Right atrium auricular region (tissue), 2 donors: ENCODE results near the gene SNX21. TPM values are rescaled to one million over a fixed set of nuclear protein-coding genes. Genes with fewer than 3 reads are reported as not detected.

Experiments
- DNase-seq: peaks from one replicate; pipeline ENCODE4 v3.0.0-alpha.2; 2019; ENCODE audit warnings: low spot score
- H3K27ac ChIP-seq, 2 donors: fragments of 200-600 bp; sonication (generic); 1 replicate in 1 of 2; 2 replicates in 1 of 2; pipeline ENCODE4 v1.5.1; 2016 to 2019
- H3K27me3 ChIP-seq, 2 donors: fragments of 200-600 bp; sonication (generic); one replicate each; pipeline versions ENCODE4 v1.5.1 to v1.6.0; 2017 to 2019
- H3K36me3 ChIP-seq: fragments of 200-600 bp; sonication (generic); one replicate; pipeline ENCODE4 v1.5.1; 2016
- H3K4me1 ChIP-seq, 2 donors: fragments of 200-600 bp; sonication (generic); one replicate each; pipeline versions ENCODE4 v1.5.1 to v1.6.0; 2017 to 2019
- H3K4me3 ChIP-seq, 2 donors: fragments of 200-600 bp; sonication (generic); 1 replicate in 1 of 2; 2 replicates in 1 of 2; pipeline ENCODE4 v1.5.1; 2017 to 2019; ENCODE audit warnings: mild to moderate bottlenecking in 1 of 2, moderate library complexity in 1 of 2
- H3K9me3 ChIP-seq, 2 donors: fragments of 200-600 bp; sonication (generic); one replicate each; pipeline ENCODE4 v1.5.1; 2019
- total RNA-seq, 2 donors: library from RNA; depleted of rRNA; stranded (reverse); fragments of >200 nt; gene quantifications; one replicate each; pipeline ENCODE4 v1.1.0, GENCODE V29; 2016
- TF ChIP-seq, protein P1 (sequence below), 2 donors: fragments of 200-600 bp; sonication (generic); IDR thresholded peaks; one replicate each; pipeline ENCODE4 v1.5.1; 2019; ENCODE audit warnings: antibody characterized with exemption in 2 of 2

The SNX21 gene
- total RNA-seq, 2 donors from 2014 or later, result 43.5 to 54.7 TPM

DNA sequence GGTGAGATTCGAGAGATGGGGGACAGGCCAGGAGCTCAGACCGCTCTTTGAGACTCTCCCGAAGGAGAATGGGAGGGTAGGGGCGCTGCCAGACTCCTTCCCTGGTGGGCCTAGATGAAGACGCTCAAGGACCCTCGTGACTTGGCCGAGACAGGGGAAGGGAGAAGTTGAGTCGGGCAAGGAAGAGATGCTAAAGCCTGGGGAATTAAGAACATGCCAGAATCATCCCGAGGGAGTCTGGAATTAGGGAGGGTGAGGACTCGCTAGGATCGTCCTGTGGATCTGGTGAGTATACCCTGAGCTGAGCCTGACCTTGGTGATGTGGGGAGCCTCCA, 20.6 kb upstream of the SNX21 start:
- Histone ChIP-seq H3K36me3 (peaks cover 32% of the 10 kb centered on the region), H3K9me3 (no peaks in the 10 kb centered on the region), H3K27ac (no peak overlapping the region), H3K4me3 (peak overlapping the region; percentile 39 to 65), H3K27me3 (no peaks in the 10 kb centered on the region), H3K4me1 (peaks cover 0 to 16% of the 10 kb centered on the region in 2 donors)
- DNase-seq, result no peak
- TF ChIP-seq, protein P1, sequence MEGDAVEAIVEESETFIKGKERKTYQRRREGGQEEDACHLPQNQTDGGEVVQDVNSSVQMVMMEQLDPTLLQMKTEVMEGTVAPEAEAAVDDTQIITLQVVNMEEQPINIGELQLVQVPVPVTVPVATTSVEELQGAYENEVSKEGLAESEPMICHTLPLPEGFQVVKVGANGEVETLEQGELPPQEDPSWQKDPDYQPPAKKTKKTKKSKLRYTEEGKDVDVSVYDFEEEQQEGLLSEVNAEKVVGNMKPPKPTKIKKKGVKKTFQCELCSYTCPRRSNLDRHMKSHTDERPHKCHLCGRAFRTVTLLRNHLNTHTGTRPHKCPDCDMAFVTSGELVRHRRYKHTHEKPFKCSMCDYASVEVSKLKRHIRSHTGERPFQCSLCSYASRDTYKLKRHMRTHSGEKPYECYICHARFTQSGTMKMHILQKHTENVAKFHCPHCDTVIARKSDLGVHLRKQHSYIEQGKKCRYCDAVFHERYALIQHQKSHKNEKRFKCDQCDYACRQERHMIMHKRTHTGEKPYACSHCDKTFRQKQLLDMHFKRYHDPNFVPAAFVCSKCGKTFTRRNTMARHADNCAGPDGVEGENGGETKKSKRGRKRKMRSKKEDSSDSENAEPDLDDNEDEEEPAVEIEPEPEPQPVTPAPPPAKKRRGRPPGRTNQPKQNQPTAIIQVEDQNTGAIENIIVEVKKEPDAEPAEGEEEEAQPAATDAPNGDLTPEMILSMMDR (IDR thresholded peaks at IDR 0.05), result no peak

DNA sequence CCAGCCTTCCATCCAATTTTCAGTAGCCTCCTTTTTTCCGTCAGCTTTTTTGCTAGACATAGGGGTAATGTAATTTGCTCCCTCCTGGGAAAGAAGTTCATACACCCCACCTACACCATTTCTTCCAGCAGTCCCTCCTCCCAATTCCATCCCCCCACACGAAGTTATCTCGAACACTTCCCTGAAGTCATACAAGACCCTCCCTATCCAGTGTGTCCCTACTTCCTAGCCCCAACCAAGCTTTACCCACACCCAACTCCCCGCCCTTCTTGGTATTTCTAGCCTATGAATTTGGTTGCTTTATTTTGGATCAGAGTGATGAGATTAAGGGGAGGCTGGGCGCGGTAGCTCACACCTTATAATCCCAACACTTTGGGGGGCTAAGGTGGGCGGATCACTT, 20.1 kb upstream of the SNX21 start:
- Histone ChIP-seq H3K4me3 (peak overlapping the region in 1 of 2 donors; percentile 65), H3K4me1 (peaks cover 0 to 16% of the 10 kb centered on the region in 2 donors), H3K36me3 (peaks cover 27% of the 10 kb centered on the region), H3K9me3 (no peaks in the 10 kb centered on the region), H3K27ac (no peak overlapping the region), H3K27me3 (no peaks in the 10 kb centered on the region)
- no peak for DNase-seq
- TF ChIP-seq, protein P1 (IDR thresholded peaks at IDR 0.05), result no peak

DNA sequence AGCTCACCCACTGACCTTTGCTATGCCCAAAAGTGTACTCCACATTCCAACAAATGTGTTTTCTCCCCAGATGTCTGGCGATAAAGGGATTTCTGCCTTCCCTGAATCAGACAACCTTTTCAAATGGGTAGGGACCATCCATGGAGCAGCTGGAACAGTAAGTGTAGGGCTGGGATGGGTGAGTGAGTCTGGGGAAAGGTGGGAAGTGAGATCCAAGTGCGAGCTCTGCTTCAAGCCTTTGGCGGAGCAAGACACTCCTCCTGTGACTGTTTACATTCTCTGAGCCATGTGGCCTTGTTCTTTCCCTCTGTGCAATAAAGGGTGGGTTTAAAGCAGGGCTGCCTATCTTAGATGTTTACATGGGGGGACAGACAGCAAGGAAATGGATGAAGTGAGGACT, 19.3 kb upstream of the SNX21 start:
- H3K4me3 ChIP-seq, result no peak overlapping the region
- TF ChIP-seq, protein P1 (IDR thresholded peaks at IDR 0.05), result no peak
- no peaks in the 10 kb centered on the region for H3K27me3 ChIP-seq
- peaks cover 0 to 16% of the 10 kb centered on the region in 2 donors for H3K4me1 ChIP-seq
- H3K36me3 ChIP-seq, result peaks cover 18% of the 10 kb centered on the region
- H3K27ac ChIP-seq, result no peak overlapping the region
- no peak for DNase-seq
- H3K9me3 ChIP-seq, result no peaks in the 10 kb centered on the region

DNA sequence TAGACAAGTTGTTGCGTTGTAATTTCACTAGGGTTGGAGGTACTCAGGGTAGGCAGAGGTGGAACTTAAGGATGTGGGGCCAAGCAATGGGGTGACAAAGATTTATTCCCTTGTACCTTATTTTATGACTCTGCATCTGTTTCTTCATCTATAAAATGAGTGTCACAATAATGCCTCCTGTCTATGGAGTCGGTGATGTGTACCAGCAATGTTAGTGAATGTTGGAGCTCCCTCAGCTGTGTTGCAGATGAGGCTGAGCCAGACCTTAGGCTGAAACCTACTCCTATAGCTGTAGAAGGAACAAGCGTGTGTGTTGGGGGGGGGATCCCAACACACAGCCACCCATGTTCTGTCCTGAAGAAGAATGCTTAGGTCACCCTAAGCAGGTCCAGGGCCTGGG, 16.6 kb upstream of the SNX21 start:
- no peak overlapping the region for H3K4me3 ChIP-seq
- no peaks in the 10 kb centered on the region for H3K27me3 ChIP-seq
- DNase-seq, result no peak
- no peaks in the 10 kb centered on the region for H3K9me3 ChIP-seq
- H3K36me3 ChIP-seq, result no peaks in the 10 kb centered on the region
- TF ChIP-seq, protein P1 (IDR thresholded peaks at IDR 0.05), result no peak
- no peak overlapping the region for H3K27ac ChIP-seq
- H3K4me1 ChIP-seq, result peaks cover 0 to 16% of the 10 kb centered on the region in 2 donors

DNA sequence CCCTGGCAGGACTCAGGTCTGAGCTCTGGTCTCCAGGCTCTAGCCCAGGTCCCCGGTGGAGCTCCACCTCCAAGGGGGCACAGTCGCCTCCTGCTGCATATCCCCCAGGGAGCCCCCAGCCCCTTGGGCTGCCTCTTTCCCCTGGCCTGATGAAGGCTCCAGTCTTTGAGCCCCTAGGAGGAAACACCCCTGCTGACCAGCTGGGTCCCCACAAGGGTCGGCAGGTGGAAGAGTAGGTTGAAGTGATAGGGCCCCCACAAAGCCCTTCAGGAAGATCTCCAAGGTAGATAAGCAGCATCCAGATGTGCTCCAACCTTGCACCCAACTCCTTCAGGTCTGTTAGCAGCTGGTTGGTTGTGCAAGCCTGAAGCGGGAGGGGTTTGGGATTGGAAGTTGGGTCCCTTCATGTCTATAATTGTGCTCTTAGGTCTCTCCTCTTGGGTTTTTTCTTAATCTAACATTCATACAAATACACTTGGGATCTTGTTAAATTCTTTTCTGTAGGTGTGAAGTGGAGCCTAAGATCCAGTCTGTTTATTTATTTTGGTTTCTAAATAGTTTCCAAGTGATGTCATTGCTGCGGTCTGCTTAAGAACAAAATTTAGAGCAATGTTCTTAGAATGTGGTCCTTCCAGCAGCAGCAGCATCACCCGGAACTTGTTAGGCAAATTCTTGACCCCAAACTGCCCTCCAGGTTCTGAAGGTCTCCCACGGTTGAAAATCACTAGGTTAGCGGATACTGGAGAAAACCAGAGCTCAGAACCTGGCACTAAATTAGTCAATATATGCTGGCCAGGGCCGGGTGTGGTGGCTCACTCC, 16.0 kb upstream of the SNX21 start:
- Histone ChIP-seq H3K27ac (peak overlapping the region in 1 of 2 donors; percentile 23), H3K9me3 (no peaks in the 10 kb centered on the region), H3K4me1 (peaks cover 0 to 15% of the 10 kb centered on the region in 2 donors), H3K4me3 (no peak overlapping the region), H3K27me3 (no peaks in the 10 kb centered on the region), H3K36me3 (no peaks in the 10 kb centered on the region)
- no peak for DNase-seq
- TF ChIP-seq, protein P1 (IDR thresholded peaks at IDR 0.05), result no peak

DNA sequence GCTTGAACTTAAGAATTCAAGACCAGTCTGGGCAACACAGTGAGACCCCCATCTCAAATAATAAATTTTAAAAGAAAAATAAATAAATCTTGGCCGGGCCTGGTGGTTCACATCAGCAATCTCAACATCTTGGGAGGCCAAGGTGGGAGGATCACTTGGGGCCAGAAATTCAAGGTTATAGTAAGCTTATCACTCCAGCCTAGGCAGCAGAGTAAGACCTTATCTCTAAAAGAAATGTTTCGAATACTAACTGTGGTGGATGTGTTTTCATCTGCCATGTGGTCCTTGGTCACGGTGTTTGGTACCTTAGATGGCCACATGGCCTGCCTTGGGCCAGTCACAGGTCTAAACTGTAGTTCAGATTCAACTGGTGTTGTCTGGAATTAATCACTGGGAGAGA, 15.4 kb upstream of the SNX21 start:
- DNase-seq, result no peak
- Histone ChIP-seq H3K4me3 (no peak overlapping the region), H3K27ac (peak overlapping the region in 1 of 2 donors; percentile 23), H3K4me1 (peaks cover 0 to 15% of the 10 kb centered on the region in 2 donors), H3K9me3 (no peaks in the 10 kb centered on the region), H3K36me3 (no peaks in the 10 kb centered on the region), H3K27me3 (no peaks in the 10 kb centered on the region)
- TF ChIP-seq, protein P1 (IDR thresholded peaks at IDR 0.05), result no peak
